Fibroblast of peridontal ligament (primary cell): ENCODE measurements around the gene COL8A1.
A peak's percentile ranks its signal among the peaks of the same experiment; 100 is the strongest.
"Not testable (repeated sequence)": the region's sequence is repeated elsewhere in the genome, so short reads cannot be mapped to it uniquely, and the experiment has no call there.

Source experiments
- DNase-seq: peaks from one replicate; pipeline ENCODE4 v3.0.0-alpha.2; 2010; ENCODE audit errors: extremely low read depth

COL8A1 gene

GRCh38 chr3:99638167-99638948 lies at the start of gene COL8A1:
Gene COL8A1 (plus strand): TSS chr3:99638594. CDS start chr3:99790683, 152,089 bp downstream.
- DNase-seq: peak; percentile 66

DNA sequence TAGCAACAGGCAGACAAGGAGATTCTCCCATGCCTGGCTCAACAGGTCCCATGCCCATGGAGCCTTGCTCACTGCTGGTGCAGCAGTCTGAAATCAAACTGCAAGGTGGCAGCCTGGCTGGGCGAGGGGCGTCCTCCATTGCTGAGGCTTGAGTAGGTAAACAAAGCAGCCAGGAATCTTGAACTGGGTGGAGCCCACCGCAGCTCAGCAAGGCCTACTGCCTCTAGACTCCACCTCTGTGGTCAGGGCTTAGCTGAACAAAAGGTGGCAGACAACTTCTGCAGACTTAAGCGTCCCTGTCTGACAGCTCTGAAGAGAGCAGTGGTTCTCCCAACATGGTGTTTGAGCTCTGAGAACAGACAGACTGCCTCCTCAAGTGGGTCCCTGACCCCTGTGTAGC lies 49.2 kb upstream of the COL8A1 start:
- not testable (repeated sequence) for DNase-seq

GRCh38 chr3:99599894-99600293 lies 38.5 kb upstream of the COL8A1 start:
- no peak for DNase-seq

- DNase-seq: no peak
These were observed 36.9 kb upstream of the COL8A1 start for GRCh38 chr3:99601515-99601914.

GRCh38 chr3:99602183-99602582 lies 36.2 kb upstream of the COL8A1 start:
- DNase-seq: no peak

DNA sequence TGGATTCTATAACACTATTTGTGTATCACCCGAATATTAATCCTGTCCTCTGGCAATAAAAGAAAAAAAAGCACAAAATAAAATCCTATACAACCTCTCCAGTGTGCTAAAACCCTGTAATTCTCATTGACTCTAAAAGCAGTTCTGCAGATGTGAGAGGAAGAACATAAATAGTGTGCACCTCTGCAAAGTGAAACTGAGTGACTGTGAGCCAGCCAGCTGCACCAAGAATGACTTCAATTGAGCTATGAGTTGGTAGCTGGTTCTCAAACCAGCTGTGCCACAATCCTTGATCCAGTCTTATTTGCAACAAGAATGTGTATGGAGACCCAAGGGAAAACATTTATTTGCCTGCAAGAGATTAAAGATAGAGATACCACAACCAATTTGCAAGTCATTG lies 31.2 kb upstream of the COL8A1 start:
- peak; percentile 27 for DNase-seq

GRCh38 chr3:99614768-99615167 lies 23.6 kb upstream of the COL8A1 start:
- no peak for DNase-seq

DNA sequence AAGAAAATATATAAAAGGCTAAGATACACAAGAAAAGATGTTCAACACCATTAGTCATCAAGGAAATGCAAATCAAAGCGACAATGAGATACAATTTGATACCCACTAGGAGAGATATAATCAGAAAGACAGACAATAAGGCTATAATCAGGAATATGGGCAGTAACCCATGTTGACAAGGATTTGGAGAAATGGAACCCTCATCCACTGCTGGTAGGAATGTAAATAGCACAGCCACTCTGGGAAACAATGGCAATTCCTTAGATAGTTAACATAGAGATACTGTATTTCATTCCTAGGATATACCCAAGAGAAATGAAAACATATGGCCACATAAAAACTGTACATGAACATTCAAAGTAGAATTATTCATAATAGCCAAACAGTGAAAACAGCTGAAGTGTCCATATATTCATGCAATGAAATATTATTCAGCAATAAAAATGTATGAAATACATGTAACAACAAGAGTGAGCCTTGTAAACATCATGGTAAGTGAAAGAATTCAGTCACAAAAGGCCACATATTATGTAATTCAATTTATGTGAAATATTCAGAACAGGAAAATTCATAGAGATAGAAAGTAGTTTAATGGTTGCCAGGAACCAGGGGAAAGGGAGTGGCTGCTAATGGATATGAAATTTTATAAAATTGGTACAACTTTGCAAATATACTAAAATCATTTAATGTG lies 18.2 kb upstream of the COL8A1 start:
- no peak for DNase-seq

DNA sequence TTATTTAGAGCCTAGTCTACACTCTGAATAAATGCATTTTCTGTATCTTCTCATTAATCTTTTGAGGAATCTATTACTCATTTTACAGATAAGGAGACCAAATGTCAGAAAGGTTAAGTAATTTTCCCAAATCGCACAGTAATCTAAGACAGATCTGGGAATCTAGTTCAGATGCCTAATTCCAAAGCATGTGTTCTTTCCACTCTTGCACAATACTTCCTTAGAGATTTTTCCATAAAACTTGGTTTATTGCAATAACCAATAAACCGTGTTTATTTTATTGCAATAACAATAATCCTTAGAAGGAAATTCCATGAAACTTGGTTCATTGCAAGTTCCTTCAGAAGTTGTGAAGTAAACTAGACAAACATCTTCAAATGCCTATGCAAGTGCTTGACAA lies 17.4 kb upstream of the COL8A1 start:
- peak; percentile 63 for DNase-seq

GRCh38 chr3:99624496-99625236 lies 13.7 kb upstream of the COL8A1 start:
- DNase-seq: no peak

- no peak for DNase-seq
These were observed 13.2 kb upstream of the COL8A1 start for GRCh38 chr3:99625237-99625622.

DNA sequence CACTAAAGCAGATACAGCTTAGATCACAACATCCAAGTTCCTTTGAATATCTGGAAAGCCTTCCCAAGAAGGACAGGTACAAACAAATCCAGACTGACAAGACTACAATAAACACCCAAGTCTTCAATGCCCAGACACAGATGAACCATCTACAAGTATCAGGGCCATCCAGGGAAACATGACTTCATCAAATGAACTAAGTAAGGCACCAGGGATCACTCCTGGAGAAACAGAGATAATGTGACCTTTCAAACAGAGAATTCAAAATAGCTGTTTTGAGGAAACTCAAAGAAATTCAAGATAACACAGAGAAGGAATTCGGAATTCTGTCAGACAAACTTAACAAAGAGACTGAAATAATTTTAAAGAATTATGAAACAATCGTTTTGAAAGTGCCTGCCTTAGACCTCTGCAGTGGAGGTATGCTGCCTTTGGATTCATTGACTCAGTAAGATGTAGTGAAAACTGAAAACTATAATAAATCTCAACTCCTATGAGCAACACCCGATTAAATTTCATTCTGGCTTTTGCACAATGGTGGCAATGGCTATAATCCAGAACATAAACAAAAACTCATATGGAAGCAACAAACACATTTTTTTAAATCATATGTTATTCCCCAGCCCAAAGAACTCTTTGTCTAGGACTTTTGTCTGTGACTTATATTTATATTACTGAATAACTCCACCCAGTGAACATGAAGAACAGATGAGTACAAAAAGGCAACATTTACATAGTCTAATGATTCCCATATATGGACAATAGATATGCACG lies 12.6 kb upstream of the COL8A1 start:
- DNase-seq: peak; percentile 95

GRCh38 chr3:99626417-99626788 lies 12.0 kb upstream of the COL8A1 start:
- DNase-seq: no peak

DNA sequence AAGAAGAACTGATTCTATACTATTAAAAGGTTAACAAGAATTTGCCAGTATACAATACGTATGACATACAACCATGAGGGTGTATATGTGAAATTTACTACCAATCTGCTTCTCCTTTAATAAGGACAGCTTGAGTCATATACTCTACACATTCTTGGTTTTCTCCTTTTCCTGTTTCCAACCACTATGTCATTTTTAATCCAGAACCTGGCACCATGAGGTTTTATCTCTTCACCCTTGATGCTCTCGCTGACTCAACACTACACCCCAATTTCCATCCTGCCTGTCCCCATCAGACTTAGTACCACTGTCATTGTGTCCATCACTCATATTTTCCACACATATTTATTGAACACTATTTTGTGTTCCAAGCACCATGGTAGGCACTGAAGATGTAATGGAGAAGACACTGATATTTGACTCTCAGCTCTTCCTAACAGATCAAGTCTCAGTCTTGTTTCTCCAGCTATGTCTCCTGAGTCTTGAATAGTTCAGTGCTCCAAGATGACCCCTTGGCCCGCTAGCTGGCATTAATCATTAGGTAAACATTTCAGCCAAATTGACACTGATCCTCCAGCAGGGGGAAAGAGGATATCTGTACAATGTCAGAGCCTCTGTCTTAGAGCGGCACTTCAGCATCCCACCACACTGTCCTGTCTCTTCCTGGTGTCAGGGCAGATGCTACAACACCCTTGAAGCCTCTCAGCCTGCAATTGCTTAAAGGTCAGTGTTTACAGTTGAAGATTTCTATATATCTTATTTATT lies 11.2 kb upstream of the COL8A1 start:
- DNase-seq: no peak

DNA sequence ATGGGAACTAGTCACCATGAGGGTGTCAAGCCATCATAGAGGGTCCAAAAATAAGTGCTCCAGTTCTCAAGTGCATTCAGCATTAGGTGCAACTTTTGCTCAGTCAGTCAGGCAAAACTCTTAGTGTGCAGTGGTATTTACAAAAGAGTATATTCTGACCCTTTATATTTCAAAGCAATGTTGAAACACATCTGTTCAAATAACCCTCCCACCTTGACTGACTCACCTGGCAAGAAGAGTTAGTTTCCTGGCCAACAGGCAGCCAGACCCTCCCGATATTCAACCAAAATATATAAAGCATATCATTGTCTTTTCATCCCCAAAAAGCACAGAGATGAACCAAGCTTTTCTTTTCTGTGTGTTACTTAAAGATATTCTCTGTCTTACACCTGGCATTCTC lies 7.6 kb upstream of the COL8A1 start:
- no peak for DNase-seq

- no peak for DNase-seq
These were observed 4.4 kb upstream of the COL8A1 start for GRCh38 chr3:99633887-99634558.

DNA sequence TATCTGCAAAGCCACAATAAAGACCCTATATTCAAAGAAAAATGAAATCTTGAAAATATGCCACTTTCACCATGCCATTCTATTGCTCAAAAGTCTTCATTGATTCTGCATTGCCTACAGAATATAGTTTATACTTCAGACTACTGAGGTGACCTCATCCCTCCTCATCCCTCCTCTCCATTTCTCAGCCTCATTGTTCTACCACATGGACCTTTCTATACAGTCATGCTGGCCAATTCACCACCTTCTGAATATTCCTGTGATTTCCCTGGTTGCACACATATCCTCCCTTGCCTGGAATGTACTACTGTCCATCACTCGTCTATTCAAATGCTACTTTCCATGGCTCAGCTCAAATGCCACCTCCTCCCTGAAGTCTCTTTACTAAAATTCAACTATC lies 3.5 kb upstream of the COL8A1 start:
- DNase-seq: no peak

GRCh38 chr3:99635348-99635747 lies 3.0 kb upstream of the COL8A1 start:
- no peak for DNase-seq

DNA sequence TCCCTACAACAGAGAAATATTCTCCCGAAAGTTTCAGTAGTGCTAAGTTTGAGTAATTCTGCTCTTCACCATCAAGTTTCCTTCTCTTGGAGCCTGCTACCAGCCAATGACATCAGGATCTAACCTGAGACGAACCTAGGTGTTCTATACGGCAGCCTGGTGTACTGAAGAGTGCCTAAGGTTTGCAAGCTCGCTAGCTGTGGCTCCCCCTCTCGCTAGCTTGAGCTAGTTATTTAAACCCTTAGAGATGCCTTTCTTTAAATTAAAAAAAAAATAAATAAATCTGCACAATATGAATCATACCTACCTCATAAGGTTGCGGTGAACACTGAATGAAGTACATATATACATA lies 1.4 kb upstream of the COL8A1 start:
- DNase-seq: peak; percentile 69

DNA sequence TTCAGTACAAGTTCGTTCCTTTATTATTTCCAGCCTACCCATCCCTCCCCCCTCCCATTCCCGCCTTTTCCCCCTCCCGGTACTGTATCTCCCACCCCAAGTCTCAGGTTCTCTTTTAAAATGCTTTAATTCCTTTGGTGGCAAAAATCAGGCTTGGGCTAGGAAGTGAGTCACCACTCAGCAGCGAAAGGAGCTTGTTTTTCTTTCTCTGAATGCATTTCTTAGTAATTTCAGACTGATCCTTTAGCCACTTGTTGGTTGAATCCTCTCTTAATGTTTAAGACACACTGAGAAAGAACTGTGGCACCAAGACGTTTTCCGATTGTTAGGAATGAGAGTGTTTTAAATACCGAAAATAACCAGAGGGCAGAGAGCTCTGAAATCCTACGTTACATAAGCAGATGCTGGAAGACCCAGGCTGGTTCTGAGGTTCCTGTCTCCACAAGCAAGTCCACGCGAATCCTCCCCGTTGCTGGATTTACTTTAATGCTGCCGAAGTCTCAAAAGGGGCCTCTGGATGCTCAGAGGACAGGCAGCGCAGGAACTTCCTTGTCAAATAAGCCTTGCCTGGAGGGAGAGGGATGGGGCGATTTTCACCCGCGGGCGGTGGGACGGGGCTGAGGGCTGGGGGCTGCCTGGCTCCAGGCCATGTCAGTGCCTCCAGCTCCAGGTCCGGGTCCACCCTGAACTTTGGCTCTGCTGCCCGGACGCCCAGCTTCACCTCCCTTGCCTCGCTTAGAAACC lies 854 bp upstream of the COL8A1 start:
- peak; percentile 85 for DNase-seq
